Testis (tissue), 2 donors: Measurements from ENCODE around the gene ZBED2.

Experiments used
- CTCF ChIP-seq, 3 experiments: fragments of 450-650 bp in 2 of 3; fragments of 200-600 bp in 1 of 3; sonication (generic) in 1 of 3; IDR thresholded peaks; one replicate each; pipeline ENCODE4 v1.5.1; 2016 to 2019; ENCODE audit warnings: antibody characterized with exemption in 3 of 3, mild to moderate bottlenecking in 2 of 3, moderate library complexity in 1 of 3
- POLR2A ChIP-seq: fragments of 450-650 bp; IDR thresholded peaks from one replicate; pipeline ENCODE4 v1.6.1; 2017; ENCODE audit warnings: antibody characterized with exemption, mild to moderate bottlenecking, moderate library complexity

GRCh38 chr3:111598552-111598951, 3.4 kb upstream of the ZBED2 start:
- TF ChIP-seq POLR2A: no peak
- no peak for TF ChIP-seq CTCF (IDR thresholded peaks at IDR 0.05)
